SK-N-SH (cell line): ENCODE results near the gene BTAF1. TPM values are rescaled to one million over a fixed set of nuclear protein-coding genes. Genes with fewer than 3 reads are reported as not detected.

ENCODE experiments used
- CTCF ChIA-PET: fragments of 300-600, 350-600 bp; formaldehyde crosslinking; extraction: SDS; loops from one replicate; lab custom pipeline; 2021; lab: Yijun Ruan, JAX
- POLR2A ChIA-PET: fragments of 350-600 bp; sonication (Branson Sonifier 250); formaldehyde crosslinking; extraction: SDS; loops from one replicate; lab custom pipeline; 2020; ENCODE audit warnings: antibody characterized with exemption, inconsistent platforms; lab: Yijun Ruan, JAX
- DNase-seq: peaks from one replicate; pipeline ENCODE4 v3.0.0; 2012
- H2AFZ ChIP-seq: fragments of 200-600 bp; sonication (generic); 2 replicates; pipeline ENCODE4 v1.8.1; 2016; ENCODE audit warnings: antibody characterized with exemption, mild to moderate bottlenecking, low read depth
- H3F3A ChIP-seq: fragments of 200-600 bp; sonication (generic); replicated peaks from 2 replicates; pipeline ENCODE3; 2016; ENCODE audit warnings: antibody characterized with exemption, mild to moderate bottlenecking; ENCODE audit not compliant: insufficient read depth
- H3K27ac ChIP-seq, 2 experiments: fragments of 200-500 bp in 1 of 2; fragments of 200-600 bp in 1 of 2; sonication (Bioruptor generic) in 1 of 2; sonication (generic), shearing (Covaris generic) in 1 of 2; 2 replicates each; pipeline versions ENCODE4 v1.5.1 to v1.6.1; 2014 to 2016; ENCODE audit warnings: low read depth in 2 of 2, inconsistent platforms in 1 of 2, low read length in 1 of 2, mild to moderate bottlenecking in 1 of 2, mixed read lengths in 1 of 2
- H3K27me3 ChIP-seq: fragments of 200-600 bp; sonication (generic), shearing (Covaris generic); 2 replicates; pipeline ENCODE4 v1.6.1; 2016; ENCODE audit warnings: mixed run types; ENCODE audit not compliant: insufficient read depth
- H3K36me3 ChIP-seq, 2 experiments: fragments of 200-500 bp in 1 of 2; fragments of 200-600 bp in 1 of 2; sonication (Bioruptor generic) in 1 of 2; sonication (generic) in 1 of 2; replicated peaks in 1 of 2; 2 replicates each; pipeline versions ENCODE3 to v1.5.1; 2014 to 2016; ENCODE audit warnings: low read length in 1 of 2, mild to moderate bottlenecking in 1 of 2; ENCODE audit not compliant: insufficient read depth in 2 of 2, control insufficient read depth in 1 of 2
- H3K4me1 ChIP-seq, 2 experiments: fragments of 200-500 bp in 1 of 2; fragments of 200-600 bp in 1 of 2; sonication (Bioruptor generic) in 1 of 2; sonication (generic), shearing (Covaris generic) in 1 of 2; 2 replicates each; pipeline versions ENCODE4 v1.5.1 to v1.6.1; 2014 to 2016; ENCODE audit warnings: low read depth in 1 of 2, low read length in 1 of 2, mixed run types in 1 of 2; ENCODE audit not compliant: insufficient read depth in 2 of 2, control insufficient read depth in 1 of 2
- H3K4me2 ChIP-seq: fragments of 200-600 bp; sonication (generic), shearing (Covaris generic); 2 replicates; pipeline ENCODE4 v1.6.1; 2017; ENCODE audit warnings: mixed run types
- H3K4me3 ChIP-seq, 2 experiments: fragments of 200-500 bp in 1 of 2; fragments of 200-600 bp in 1 of 2; sonication (Bioruptor generic) in 1 of 2; sonication (generic), shearing (Covaris generic) in 1 of 2; 2 replicates each; pipeline versions ENCODE4 v1.5.1 to v1.8.1; 2014 to 2016; ENCODE audit warnings: low read depth in 2 of 2, inconsistent platforms in 1 of 2, low read length in 1 of 2, mild to moderate bottlenecking in 1 of 2, mixed read lengths in 1 of 2, moderate library complexity in 1 of 2
- H3K79me2 ChIP-seq: fragments of 200-600 bp; sonication (generic); 2 replicates; pipeline ENCODE4 v1.8.1; 2017; ENCODE audit warnings: mild to moderate bottlenecking; ENCODE audit not compliant: insufficient read depth
- H3K9ac ChIP-seq: fragments of 200-600 bp; sonication (generic); 2 replicates; pipeline ENCODE4 v1.6.1; 2017; ENCODE audit warnings: mixed run types
- H3K9me2 ChIP-seq: fragments of 200-600 bp; sonication (generic); 2 replicates; pipeline ENCODE4 v1.6.1; 2017; ENCODE audit warnings: mixed run types
- H3K9me3 ChIP-seq: fragments of 200-600 bp; sonication (generic); 2 replicates; pipeline ENCODE4 v1.6.1; 2017; ENCODE audit warnings: mixed run types, mild to moderate bottlenecking, moderate library complexity
- H4K20me1 ChIP-seq: fragments of 200-600 bp; sonication (generic); 2 replicates; pipeline ENCODE4 v1.6.1; 2017; ENCODE audit warnings: mild to moderate bottlenecking, mixed run types; ENCODE audit not compliant: insufficient read depth
- ELF1 ChIP-seq: IDR thresholded peaks from 2 replicates; pipeline ENCODE4 v1.4.0; 2012
- EP300 ChIP-seq, 2 experiments: IDR thresholded peaks; 2 replicates each; pipeline versions ENCODE4 v1.4.0 to v1.6.1; 2012; ENCODE audit warnings: borderline replicate concordance in 1 of 2, low read depth in 1 of 2, low read length in 1 of 2
- FOSL2 ChIP-seq: IDR thresholded peaks from 2 replicates; pipeline ENCODE4 v1.4.0; 2012; ENCODE audit warnings: low read depth, mild to moderate bottlenecking, moderate library complexity, borderline replicate concordance
- GATA2 ChIP-seq: sonication (generic); formaldehyde crosslinking; IDR thresholded peaks from 2 replicates; pipeline ENCODE4 v1.5.0; 2020; ENCODE audit warnings: mild to moderate bottlenecking, missing genetic modification reagents
- JUND ChIP-seq: IDR thresholded peaks from 2 replicates; pipeline ENCODE4 v1.4.0; 2012
- MAX ChIP-seq: IDR thresholded peaks from 2 replicates; pipeline ENCODE4 v1.4.0; 2012; ENCODE audit warnings: low read depth
- NFIC ChIP-seq: IDR thresholded peaks from 2 replicates; pipeline ENCODE4 v1.4.0; 2012; ENCODE audit warnings: borderline replicate concordance
- POLR2AphosphoS5 ChIP-seq: IDR thresholded peaks from 2 replicates; pipeline ENCODE4 v1.6.1; 2012; ENCODE audit warnings: low read depth, low read length
- TCF12 ChIP-seq: IDR thresholded peaks from 2 replicates; pipeline ENCODE4 v1.4.0; 2012
- ZBTB33 ChIP-seq: IDR thresholded peaks from 2 replicates; pipeline ENCODE4 v1.4.0; 2012; ENCODE audit warnings: low read depth, borderline replicate concordance
- WGBS: methylation state at CpG from one replicate; pipeline ENCODE4 v1.1.6; 2017; ENCODE audit warnings: low lambda C conversion rate; 5-methylcytosine and 5-hydroxymethylcytosine counted together
- polyA plus RNA-seq, 3 experiments: library from polyadenylated mRNA; depleted of rRNA; stranded (reverse); fragments of >200 nt; gene quantifications; 2 replicates each; pipeline ENCODE4 v1.2.3, GENCODE V29; 2012
- TF ChIP-seq, protein P1 (sequence below): IDR thresholded peaks from 2 replicates; pipeline ENCODE4; 2012
- TF ChIP-seq, protein P2 (sequence below): IDR thresholded peaks from 2 replicates; pipeline ENCODE4 v1.6.1; 2012; ENCODE audit warnings: mild to moderate bottlenecking, low read depth, low read length, moderate library complexity
- TF ChIP-seq, protein P3 (sequence below): IDR thresholded peaks from 2 replicates; pipeline ENCODE4 v1.4.0; 2012; ENCODE audit warnings: low read depth, borderline replicate concordance
- TF ChIP-seq, protein P4 (sequence below): fragments of 150-350 bp; IDR thresholded peaks from 2 replicates; pipeline ENCODE4 v1.6.1; 2016; ENCODE audit warnings: mild to moderate bottlenecking, low read depth, low read length

Gene BTAF1
- polyA plus RNA-seq, 1 of the 3 experiments (the other 2 are of a cell fraction): 9.8 TPM

DNA sequence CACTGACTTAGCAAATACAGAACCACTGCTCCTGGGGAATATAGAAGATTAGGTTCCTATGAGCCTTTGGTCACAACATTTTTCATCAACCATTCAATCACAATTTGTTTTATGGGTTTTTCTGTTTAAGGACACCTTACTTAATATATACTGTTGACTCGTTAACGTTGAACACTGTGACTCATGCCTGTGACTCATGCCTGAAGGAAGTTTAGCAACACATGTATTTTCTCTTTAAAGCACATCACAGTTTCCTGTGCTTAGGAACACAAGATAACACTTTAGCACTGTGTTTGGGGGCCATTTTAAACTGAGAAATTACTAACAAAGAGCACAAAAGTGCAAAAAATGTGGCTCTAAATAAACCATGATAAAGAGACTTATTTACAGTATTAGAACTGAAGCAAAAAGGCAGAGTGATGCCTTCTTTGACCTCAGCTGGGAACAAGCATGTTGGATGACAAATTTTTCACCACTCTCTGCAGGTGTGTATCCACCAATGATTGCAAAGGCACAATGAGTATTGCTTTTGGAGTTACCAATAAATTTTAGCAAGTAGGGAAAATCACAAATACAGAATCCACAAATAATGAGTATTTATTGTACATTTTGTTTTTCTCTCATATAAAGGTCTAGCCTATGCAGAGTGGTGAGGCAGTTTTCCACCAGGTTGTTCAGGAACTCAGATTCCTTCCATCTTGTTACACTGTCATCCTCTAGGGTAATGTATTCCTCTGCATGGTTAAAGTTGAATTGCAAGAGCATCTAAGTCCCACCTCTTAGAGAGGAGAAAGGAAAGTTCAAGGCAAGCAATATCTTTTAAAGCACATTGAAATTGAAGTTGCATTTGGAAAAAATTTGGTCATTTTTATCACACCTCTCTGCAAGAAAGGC, 21.5 kb upstream of the BTAF1 start:
- Histone ChIP-seq H3K9me2 (no peaks in the 10 kb centered on the region), H3K27ac (peak overlapping the region in 1 of 2 experiments; percentile 73; a peak in 3 of 4 replicates), H3F3A (peaks cover 18% of the 10 kb centered on the region), H4K20me1 (no peaks in the 10 kb centered on the region), H3K4me1 (peaks cover 0 to 18% of the 10 kb centered on the region in 2 experiments; a peak in 2 of 4 replicates)
- TF ChIP-seq, protein P1, sequence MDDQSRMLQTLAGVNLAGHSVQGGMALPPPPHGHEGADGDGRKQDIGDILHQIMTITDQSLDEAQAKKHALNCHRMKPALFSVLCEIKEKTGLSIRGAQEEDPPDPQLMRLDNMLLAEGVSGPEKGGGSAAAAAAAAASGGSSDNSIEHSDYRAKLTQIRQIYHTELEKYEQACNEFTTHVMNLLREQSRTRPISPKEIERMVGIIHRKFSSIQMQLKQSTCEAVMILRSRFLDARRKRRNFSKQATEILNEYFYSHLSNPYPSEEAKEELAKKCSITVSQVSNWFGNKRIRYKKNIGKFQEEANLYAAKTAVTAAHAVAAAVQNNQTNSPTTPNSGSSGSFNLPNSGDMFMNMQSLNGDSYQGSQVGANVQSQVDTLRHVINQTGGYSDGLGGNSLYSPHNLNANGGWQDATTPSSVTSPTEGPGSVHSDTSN: peak; percentile 44; the same call in 1 of the 2 replicates
- TF ChIP-seq NFIC: no peak
- no peak for TF ChIP-seq GATA2 (CRISPR knock-in tag)
- peak; percentile 71 for TF ChIP-seq MAX
- TF ChIP-seq ZBTB33: no peak
- TF ChIP-seq EP300 (IDR thresholded peaks at IDR 0.05; ENCODE audit: borderline replicate concordance in 1 of 2, low read depth in 1 of 2, low read length in 1 of 2): 0 out of 4 replicates have a peak, but pooled peaks of 1 of the 2 experiments have one; percentile 17
- TF ChIP-seq ELF1: no peak
- peak; percentile 98 for TF ChIP-seq FOSL2
- TF ChIP-seq, protein P2, sequence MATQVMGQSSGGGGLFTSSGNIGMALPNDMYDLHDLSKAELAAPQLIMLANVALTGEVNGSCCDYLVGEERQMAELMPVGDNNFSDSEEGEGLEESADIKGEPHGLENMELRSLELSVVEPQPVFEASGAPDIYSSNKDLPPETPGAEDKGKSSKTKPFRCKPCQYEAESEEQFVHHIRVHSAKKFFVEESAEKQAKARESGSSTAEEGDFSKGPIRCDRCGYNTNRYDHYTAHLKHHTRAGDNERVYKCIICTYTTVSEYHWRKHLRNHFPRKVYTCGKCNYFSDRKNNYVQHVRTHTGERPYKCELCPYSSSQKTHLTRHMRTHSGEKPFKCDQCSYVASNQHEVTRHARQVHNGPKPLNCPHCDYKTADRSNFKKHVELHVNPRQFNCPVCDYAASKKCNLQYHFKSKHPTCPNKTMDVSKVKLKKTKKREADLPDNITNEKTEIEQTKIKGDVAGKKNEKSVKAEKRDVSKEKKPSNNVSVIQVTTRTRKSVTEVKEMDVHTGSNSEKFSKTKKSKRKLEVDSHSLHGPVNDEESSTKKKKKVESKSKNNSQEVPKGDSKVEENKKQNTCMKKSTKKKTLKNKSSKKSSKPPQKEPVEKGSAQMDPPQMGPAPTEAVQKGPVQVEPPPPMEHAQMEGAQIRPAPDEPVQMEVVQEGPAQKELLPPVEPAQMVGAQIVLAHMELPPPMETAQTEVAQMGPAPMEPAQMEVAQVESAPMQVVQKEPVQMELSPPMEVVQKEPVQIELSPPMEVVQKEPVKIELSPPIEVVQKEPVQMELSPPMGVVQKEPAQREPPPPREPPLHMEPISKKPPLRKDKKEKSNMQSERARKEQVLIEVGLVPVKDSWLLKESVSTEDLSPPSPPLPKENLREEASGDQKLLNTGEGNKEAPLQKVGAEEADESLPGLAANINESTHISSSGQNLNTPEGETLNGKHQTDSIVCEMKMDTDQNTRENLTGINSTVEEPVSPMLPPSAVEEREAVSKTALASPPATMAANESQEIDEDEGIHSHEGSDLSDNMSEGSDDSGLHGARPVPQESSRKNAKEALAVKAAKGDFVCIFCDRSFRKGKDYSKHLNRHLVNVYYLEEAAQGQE: no peak
- peak; percentile 53; the same call in 1 of the 2 replicates for TF ChIP-seq POLR2AphosphoS5
- peak; percentile 70 for TF ChIP-seq TCF12
- TF ChIP-seq JUND: peak; percentile 96
- TF ChIP-seq, protein P3, sequence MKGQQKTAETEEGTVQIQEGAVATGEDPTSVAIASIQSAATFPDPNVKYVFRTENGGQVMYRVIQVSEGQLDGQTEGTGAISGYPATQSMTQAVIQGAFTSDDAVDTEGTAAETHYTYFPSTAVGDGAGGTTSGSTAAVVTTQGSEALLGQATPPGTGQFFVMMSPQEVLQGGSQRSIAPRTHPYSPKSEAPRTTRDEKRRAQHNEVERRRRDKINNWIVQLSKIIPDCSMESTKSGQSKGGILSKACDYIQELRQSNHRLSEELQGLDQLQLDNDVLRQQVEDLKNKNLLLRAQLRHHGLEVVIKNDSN: no peak
- TF ChIP-seq, protein P4, sequence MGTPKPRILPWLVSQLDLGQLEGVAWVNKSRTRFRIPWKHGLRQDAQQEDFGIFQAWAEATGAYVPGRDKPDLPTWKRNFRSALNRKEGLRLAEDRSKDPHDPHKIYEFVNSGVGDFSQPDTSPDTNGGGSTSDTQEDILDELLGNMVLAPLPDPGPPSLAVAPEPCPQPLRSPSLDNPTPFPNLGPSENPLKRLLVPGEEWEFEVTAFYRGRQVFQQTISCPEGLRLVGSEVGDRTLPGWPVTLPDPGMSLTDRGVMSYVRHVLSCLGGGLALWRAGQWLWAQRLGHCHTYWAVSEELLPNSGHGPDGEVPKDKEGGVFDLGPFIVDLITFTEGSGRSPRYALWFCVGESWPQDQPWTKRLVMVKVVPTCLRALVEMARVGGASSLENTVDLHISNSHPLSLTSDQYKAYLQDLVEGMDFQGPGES: no peak
- TF ChIP-seq, all 33 proteins: peak for 7
- peaks cover 0 to 3% of the 10 kb centered on the region in 2 experiments for H3K36me3 ChIP-seq
- POLR2A ChIA-PET: no interaction called here
- CTCF ChIA-PET: interaction anchor here (1.8 kb wide), 1 partner anchor 11 kb away, joined by 5 read pairs; no protein-coding TSS in a partner anchor
- H3K27me3 ChIP-seq: no peaks in the 10 kb centered on the region
- 0 out of 4 replicates have a peak overlapping the region, but pooled peaks of 1 of the 2 experiments have one; percentile 13 for H3K4me3 ChIP-seq
- H3K4me2 ChIP-seq: peak overlapping the region; percentile 53; the same call in 1 of the 2 replicates
- no peak for DNase-seq
- H3K79me2 ChIP-seq: no peaks in the 10 kb centered on the region
- no peaks in the 10 kb centered on the region for H3K9me3 ChIP-seq
- H2AFZ ChIP-seq: peak overlapping the region; percentile 89
- no peak overlapping the region for H3K9ac ChIP-seq
- 0% methylated on average over 2 of the region's 2 CpGs for WGBS
